Ishikawa (cell line): ENCODE measurements around the gene PDCD1.

ENCODE experiments used
- CEBPB ChIP-seq: IDR thresholded peaks from 2 replicates; pipeline ENCODE4 v1.6.1; 2012
- CREB1 ChIP-seq: IDR thresholded peaks from 2 replicates; pipeline ENCODE4 v1.6.1; 2012; ENCODE audit warnings: low read depth
- EP300 ChIP-seq: IDR thresholded peaks from 2 replicates; pipeline ENCODE4 v1.6.1; 2012; ENCODE audit warnings: borderline replicate concordance
- FOXM1 ChIP-seq: IDR thresholded peaks from 2 replicates; pipeline ENCODE4 v1.6.1; 2012; ENCODE audit warnings: low read depth, borderline replicate concordance
- NFIC ChIP-seq: IDR thresholded peaks from 2 replicates; pipeline ENCODE4 v1.6.1; 2012
- RAD21 ChIP-seq: IDR thresholded peaks from 2 replicates; pipeline ENCODE4 v1.6.1; 2012; ENCODE audit warnings: low read depth
- TAF1 ChIP-seq: IDR thresholded peaks from 2 replicates; pipeline ENCODE4 v1.6.1; 2012; ENCODE audit warnings: low read depth, mild to moderate bottlenecking
- TCF12 ChIP-seq: IDR thresholded peaks from 2 replicates; pipeline ENCODE4 v1.6.1; 2012; ENCODE audit warnings: low read depth
- TEAD4 ChIP-seq: IDR thresholded peaks from 2 replicates; pipeline ENCODE4 v1.6.1; 2012
- YY1 ChIP-seq: IDR thresholded peaks from 2 replicates; pipeline ENCODE4 v1.6.1; 2012; ENCODE audit warnings: low read depth
- ZBTB7A ChIP-seq: IDR thresholded peaks from 2 replicates; pipeline ENCODE4 v1.6.1; 2012; ENCODE audit warnings: low read depth
- TF ChIP-seq, protein P1 (sequence below): IDR thresholded peaks from 2 replicates; pipeline ENCODE4 v1.6.1; 2012; ENCODE audit warnings: low read depth, mild to moderate bottlenecking
- TF ChIP-seq, protein P2 (sequence below): IDR thresholded peaks from 2 replicates; pipeline ENCODE4 v1.6.1; 2012

DNA sequence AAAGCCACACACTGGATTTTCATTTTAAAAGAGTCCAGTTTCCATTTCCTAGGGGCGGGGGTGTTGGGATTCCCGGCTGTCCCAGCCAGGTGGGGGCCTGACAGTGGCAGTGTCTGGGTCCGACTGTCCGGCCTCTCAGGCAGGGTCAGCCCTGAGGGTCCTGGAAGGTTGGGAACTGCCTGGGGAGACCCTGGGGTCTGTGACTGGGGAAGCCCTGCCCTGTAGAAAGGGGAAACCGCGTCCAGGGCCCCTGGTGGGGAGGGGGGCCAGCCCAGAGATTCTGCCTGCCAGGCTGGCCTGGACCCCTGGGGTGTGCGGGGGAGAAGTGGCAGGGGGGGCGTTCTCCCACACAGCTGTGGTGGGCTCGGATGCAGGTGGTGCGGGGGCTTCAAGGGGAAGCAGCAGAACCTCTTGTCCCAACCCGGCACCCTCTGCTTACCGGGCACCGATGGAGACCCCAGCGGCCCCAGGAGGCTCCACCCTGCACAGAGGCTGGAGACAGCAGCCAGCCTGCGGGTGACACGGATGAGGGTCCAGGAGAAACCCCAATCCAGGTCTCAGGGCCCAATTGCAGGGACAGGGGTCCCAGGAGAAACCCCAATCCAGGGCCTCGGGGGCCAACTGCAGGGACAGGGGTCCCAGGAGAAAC lies 15.7 kb upstream of the PDCD1 start:
- no peak for TF ChIP-seq YY1
- TF ChIP-seq, protein P1, sequence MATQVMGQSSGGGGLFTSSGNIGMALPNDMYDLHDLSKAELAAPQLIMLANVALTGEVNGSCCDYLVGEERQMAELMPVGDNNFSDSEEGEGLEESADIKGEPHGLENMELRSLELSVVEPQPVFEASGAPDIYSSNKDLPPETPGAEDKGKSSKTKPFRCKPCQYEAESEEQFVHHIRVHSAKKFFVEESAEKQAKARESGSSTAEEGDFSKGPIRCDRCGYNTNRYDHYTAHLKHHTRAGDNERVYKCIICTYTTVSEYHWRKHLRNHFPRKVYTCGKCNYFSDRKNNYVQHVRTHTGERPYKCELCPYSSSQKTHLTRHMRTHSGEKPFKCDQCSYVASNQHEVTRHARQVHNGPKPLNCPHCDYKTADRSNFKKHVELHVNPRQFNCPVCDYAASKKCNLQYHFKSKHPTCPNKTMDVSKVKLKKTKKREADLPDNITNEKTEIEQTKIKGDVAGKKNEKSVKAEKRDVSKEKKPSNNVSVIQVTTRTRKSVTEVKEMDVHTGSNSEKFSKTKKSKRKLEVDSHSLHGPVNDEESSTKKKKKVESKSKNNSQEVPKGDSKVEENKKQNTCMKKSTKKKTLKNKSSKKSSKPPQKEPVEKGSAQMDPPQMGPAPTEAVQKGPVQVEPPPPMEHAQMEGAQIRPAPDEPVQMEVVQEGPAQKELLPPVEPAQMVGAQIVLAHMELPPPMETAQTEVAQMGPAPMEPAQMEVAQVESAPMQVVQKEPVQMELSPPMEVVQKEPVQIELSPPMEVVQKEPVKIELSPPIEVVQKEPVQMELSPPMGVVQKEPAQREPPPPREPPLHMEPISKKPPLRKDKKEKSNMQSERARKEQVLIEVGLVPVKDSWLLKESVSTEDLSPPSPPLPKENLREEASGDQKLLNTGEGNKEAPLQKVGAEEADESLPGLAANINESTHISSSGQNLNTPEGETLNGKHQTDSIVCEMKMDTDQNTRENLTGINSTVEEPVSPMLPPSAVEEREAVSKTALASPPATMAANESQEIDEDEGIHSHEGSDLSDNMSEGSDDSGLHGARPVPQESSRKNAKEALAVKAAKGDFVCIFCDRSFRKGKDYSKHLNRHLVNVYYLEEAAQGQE: no peak
- TF ChIP-seq TCF12: no peak
- TF ChIP-seq, protein P2, sequence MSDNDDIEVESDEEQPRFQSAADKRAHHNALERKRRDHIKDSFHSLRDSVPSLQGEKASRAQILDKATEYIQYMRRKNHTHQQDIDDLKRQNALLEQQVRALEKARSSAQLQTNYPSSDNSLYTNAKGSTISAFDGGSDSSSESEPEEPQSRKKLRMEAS: no peak
- no peak for TF ChIP-seq ZBTB7A
- no peak for TF ChIP-seq TAF1
- TF ChIP-seq TEAD4: no peak
- TF ChIP-seq EP300: no peak
- no peak for TF ChIP-seq NFIC
- no peak for TF ChIP-seq CEBPB
- no peak for TF ChIP-seq RAD21
- no peak for TF ChIP-seq FOXM1
- no peak for TF ChIP-seq CREB1
